Measurements from ENCODE around the gene RNFT2. TPM values are rescaled to one million over a fixed set of nuclear protein-coding genes. Genes with fewer than 3 reads are reported as not detected.

The RNFT2 gene
- total RNA-seq, 1 experiment from 2014 or later: 34.9 TPM

- intact Hi-C loops (cut with micrococcal nuclease): no loop called here
Measured at GRCh38 chr12:116731801-116732200, 6.3 kb upstream of the RNFT2 start.

More at GRCh38 chr12:116731801-116732200, 6.3 kb upstream of the RNFT2 start:
- H3K27ac ChIP-seq (ENCODE audit: low read depth, low read length): no peak overlapping the region
- no peak overlapping the region for H3K4me3 ChIP-seq (replicated peaks in 1 of 2; ENCODE audit: low read depth in 1 of 2, low read length in 2 of 2)
- POLR2A ChIA-PET: no interaction called here
- no peak overlapping the region for H3K4me2 ChIP-seq (ENCODE audit: low read length)
- H3K36me3 ChIP-seq (ENCODE audit: control insufficient read depth in 1 of 2, insufficient read depth in 2 of 2, low read length in 2 of 2): peaks cover 5 to 6% of the 10 kb centered on the region in 2 experiments; a peak in 2 of 4 replicates
- CTCF ChIA-PET: no interaction called here
- H3K4me1 ChIP-seq (ENCODE audit: control insufficient read depth in 1 of 2, insufficient read depth in 2 of 2, low read length in 2 of 2): peaks cover 4 to 9% of the 10 kb centered on the region in 2 experiments; a peak in 3 of 4 replicates
- H3K9me2 ChIP-seq (ENCODE audit: insufficient read depth): no peaks in the 10 kb centered on the region
- no peaks in the 10 kb centered on the region for H4K20me1 ChIP-seq (ENCODE audit: insufficient read depth)
- RAD21 ChIA-PET (ENCODE audit: low non-redundant PET in 1 of 2, low total read pairs in 2 of 2, uncharacterized antibody in 2 of 2, unreplicated experiment in 2 of 2): no interaction called here
- H3K27me3 ChIP-seq (ENCODE audit: insufficient read depth, low read length): no peaks in the 10 kb centered on the region
- no TSS peak for BruUV-seq (replicated peaks)
- no peak overlapping the region for H2AFZ ChIP-seq (ENCODE audit: low read depth, low read length, poor library complexity, severe bottlenecking)
- H3K9me3 ChIP-seq (ENCODE audit: control insufficient read depth in 1 of 2, insufficient read depth in 1 of 2, low read depth in 1 of 2, low read length in 2 of 2): no peaks in the 10 kb centered on the region
- TF ChIP-seq SIN3A (IDR thresholded peaks at IDR 0.05; ENCODE audit: low read depth): no peak
- TF ChIP-seq EZH2phosphoT487 (IDR thresholded peaks at IDR 0.05; ENCODE audit: borderline replicate concordance): no peak
- TF ChIP-seq, protein P1, sequence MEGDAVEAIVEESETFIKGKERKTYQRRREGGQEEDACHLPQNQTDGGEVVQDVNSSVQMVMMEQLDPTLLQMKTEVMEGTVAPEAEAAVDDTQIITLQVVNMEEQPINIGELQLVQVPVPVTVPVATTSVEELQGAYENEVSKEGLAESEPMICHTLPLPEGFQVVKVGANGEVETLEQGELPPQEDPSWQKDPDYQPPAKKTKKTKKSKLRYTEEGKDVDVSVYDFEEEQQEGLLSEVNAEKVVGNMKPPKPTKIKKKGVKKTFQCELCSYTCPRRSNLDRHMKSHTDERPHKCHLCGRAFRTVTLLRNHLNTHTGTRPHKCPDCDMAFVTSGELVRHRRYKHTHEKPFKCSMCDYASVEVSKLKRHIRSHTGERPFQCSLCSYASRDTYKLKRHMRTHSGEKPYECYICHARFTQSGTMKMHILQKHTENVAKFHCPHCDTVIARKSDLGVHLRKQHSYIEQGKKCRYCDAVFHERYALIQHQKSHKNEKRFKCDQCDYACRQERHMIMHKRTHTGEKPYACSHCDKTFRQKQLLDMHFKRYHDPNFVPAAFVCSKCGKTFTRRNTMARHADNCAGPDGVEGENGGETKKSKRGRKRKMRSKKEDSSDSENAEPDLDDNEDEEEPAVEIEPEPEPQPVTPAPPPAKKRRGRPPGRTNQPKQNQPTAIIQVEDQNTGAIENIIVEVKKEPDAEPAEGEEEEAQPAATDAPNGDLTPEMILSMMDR (IDR thresholded peaks at IDR 0.05 in 2 of 3, conservative IDR thresholded peaks at IDR 0.05 in 1 of 3; ENCODE audit: borderline replicate concordance in 1 of 3, insufficient read depth in 1 of 3, low read depth in 2 of 3, low read length in 2 of 3): no peak
- no peak for TF ChIP-seq CBX3 (IDR thresholded peaks at IDR 0.05; ENCODE audit: low read depth)
- TF ChIP-seq SRF (IDR thresholded peaks at IDR 0.05; ENCODE audit: low read depth): no peak
- TF ChIP-seq ZFX (IDR thresholded peaks at IDR 0.05): no peak
- TF ChIP-seq, protein P2, sequence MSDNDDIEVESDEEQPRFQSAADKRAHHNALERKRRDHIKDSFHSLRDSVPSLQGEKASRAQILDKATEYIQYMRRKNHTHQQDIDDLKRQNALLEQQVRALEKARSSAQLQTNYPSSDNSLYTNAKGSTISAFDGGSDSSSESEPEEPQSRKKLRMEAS (IDR thresholded peaks at IDR 0.05): no peak
- TF ChIP-seq FOSL1 (IDR thresholded peaks at IDR 0.05; ENCODE audit: low read depth): no peak
- no peak for TF ChIP-seq EGR1 (IDR thresholded peaks at IDR 0.05; ENCODE audit: low read depth)
- TF ChIP-seq TCF7L2 (IDR thresholded peaks at IDR 0.05; ENCODE audit: borderline replicate concordance, extremely low read depth, insufficient read depth, insufficient read length): no peak
- TF ChIP-seq ELF1 (IDR thresholded peaks at IDR 0.05; ENCODE audit: borderline replicate concordance, low read depth): no peak
- no peak for TF ChIP-seq YY1 (IDR thresholded peaks at IDR 0.05; ENCODE audit: extremely low read depth, insufficient replicate concordance, low read depth, low read length)
- TF ChIP-seq SP1 (IDR thresholded peaks at IDR 0.05; ENCODE audit: low read depth): no peak
- ATAC-seq (no peak), DNase-seq (ENCODE audit: low read depth, low spot score) (no peak)
- H3K9ac ChIP-seq (ENCODE audit: low read length): no peak overlapping the region
- peaks cover 49% of the 10 kb centered on the region for H3K79me2 ChIP-seq (ENCODE audit: insufficient read depth, low read length)

All from HCT116 (cell line).